DMS 273 (cell line): Measurements from ENCODE around the gene DDR1.

Experiments
- DNase-seq: peaks from one replicate; lab custom pipeline; 2025; ENCODE audit not compliant: unreplicated experiment; lab: John Stamatoyannopoulos, UW

The DDR1 gene

DNA sequence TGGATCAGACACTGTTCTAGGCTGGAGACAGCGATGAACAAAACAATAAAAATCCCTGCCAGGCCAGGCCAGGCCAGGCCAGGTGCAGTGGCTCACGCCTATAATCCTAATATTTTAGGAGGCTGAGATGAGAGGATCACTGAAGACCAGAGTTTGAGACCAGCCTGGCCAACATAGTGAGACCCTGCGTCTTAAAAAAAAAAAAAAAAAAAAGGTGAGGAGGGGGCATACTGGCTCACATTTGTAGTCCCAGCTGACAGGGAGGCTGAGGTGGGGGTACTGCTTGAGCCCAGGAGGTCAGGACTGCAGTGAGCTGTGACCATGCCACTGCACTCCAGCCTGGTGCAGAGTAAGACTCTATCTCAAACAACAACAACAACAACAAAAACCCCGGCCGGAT is 61.0 kb downstream of the DDR1 start:
- no peak for DNase-seq

DNA sequence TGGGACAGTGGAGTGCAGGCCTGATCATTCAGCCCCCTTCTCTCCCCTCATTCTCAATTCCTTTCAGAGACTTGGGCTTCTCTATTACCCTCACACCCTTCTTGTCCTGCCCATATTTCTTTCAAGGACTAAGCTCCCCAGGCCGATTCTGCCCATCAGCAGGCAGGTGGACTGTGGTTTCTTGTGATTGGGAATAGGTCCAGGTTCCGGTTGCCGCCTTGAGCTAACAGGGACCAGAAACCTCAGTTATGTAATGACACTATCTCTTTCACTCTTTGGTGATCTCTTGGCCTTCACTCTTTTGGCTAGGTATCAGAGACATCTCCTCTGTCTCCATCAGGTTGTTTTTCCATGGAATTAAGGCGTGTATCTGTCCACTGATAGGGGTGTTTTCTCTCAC is 62.9 kb downstream of the DDR1 start:
- DNase-seq = no peak

DNA sequence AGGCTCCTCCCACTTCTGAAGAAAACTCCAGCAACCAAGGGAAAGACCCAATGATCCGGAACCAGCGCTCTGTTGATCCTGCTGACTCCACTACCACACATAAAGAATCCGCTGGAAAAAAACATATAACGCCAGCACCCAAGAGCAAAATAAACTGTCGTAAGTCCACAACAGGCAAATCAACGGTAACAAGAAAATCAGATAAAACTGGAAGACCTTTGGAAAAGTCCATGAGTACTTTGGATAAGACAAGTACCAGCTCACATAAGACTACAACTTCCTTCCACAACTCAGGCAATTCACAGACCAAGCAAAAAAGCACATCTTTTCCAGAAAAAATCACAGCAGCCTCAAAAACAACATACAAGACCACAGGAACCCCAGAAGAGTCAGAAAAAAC is 64.5 kb downstream of the DDR1 start:
- no peak for DNase-seq
